Measurements from ENCODE around the gene AFDN.

GRCh38 chr6:167827583-167828324, 1.0 kb downstream of the AFDN start:
- TF ChIP-seq JAZF1 (CRISPR knock-in tag; IDR thresholded peaks at IDR 0.05), result no peak
- TF ChIP-seq CTCF (IDR thresholded peaks at IDR 0.05), result no peak
